ENCODE measurements around the gene SNX21.
"Not testable (repeated sequence)": the region's sequence is repeated elsewhere in the genome, so short reads cannot be mapped to it uniquely, and the experiment has no call there.

The SNX21 gene

GRCh38 chr20:45833030-45833882 lies at the start of gene SNX21:
Gene SNX21, plus strand, starts transcription at chr20:45833799. Its CDS starts 121 bp downstream, at chr20:45833920.
- DNase-seq: peak; percentile 48

- DNase-seq: no peak
These were observed 45.2 kb upstream of the SNX21 start for GRCh38 chr20:45788351-45788750.

GRCh38 chr20:45792317-45793118 lies 41.1 kb upstream of the SNX21 start:
- DNase-seq: no peak

- DNase-seq: no peak
These were observed 37.1 kb upstream of the SNX21 start for GRCh38 chr20:45796337-45797065.

- DNase-seq: not testable (repeated sequence)
These were observed 36.1 kb upstream of the SNX21 start for GRCh38 chr20:45797510-45797909.

- not testable (repeated sequence) for DNase-seq
These were observed 35.6 kb upstream of the SNX21 start for GRCh38 chr20:45797955-45798354.

- peak; percentile 69 for DNase-seq
These were observed 34.5 kb upstream of the SNX21 start for GRCh38 chr20:45798935-45799642.

- no peak for DNase-seq
These were observed 31.7 kb upstream of the SNX21 start for GRCh38 chr20:45801851-45802250.

- DNase-seq: no peak
These were observed 23.2 kb upstream of the SNX21 start for GRCh38 chr20:45810191-45810970.

- peak; percentile 96 for DNase-seq
These were observed 21.2 kb upstream of the SNX21 start, which contains the start of gene UBE2C for GRCh38 chr20:45812157-45813005. Gene UBE2C, plus strand, starts transcription at chr20:45812644. Its CDS starts 52 bp downstream, at chr20:45812696.

- DNase-seq: no peak
These were observed 20.6 kb upstream of the SNX21 start for GRCh38 chr20:45813006-45813340.

- no peak for DNase-seq
These were observed 20.1 kb upstream of the SNX21 start for GRCh38 chr20:45813489-45813888.

GRCh38 chr20:45814314-45814713 lies 19.3 kb upstream of the SNX21 start:
- no peak for DNase-seq

- DNase-seq: no peak
These were observed 16.6 kb upstream of the SNX21 start for GRCh38 chr20:45816951-45817350.

- DNase-seq: no peak
These were observed 16.0 kb upstream of the SNX21 start for GRCh38 chr20:45817376-45818194.

- no peak for DNase-seq
These were observed 15.4 kb upstream of the SNX21 start for GRCh38 chr20:45818239-45818638.

GRCh38 chr20:45819466-45819865 lies 14.1 kb upstream of the SNX21 start:
- no peak for DNase-seq

- no peak for DNase-seq
These were observed 11.7 kb upstream of the SNX21 start for GRCh38 chr20:45821947-45822346.

- DNase-seq: no peak
These were observed 10.7 kb upstream of the SNX21 start for GRCh38 chr20:45822857-45823256.

Measured in stimulated activated CD4-positive, alpha-beta T cell treated with anti-CD3 and anti-CD28 coated beads, Interleukin-15, amount 100 ng/mL, for 24 hours (primary cell).